Measurements from ENCODE around the gene EGLN1. TPM values are rescaled to one million over a fixed set of nuclear protein-coding genes. Genes with fewer than 3 reads are reported as not detected.
"Not testable (repeated sequence)": the region's sequence is repeated elsewhere in the genome, so short reads cannot be mapped to it uniquely, and the experiment has no call there.

The EGLN1 gene
- 45.3 TPM for total RNA-seq

GRCh38 chr1:231421971-231422797 is at the start of gene EGLN1:
Gene EGLN1 (minus strand): TSS chr1:231422287. CDS start chr1:231421888, 399 bp downstream.
- peak; percentile 87 for DNase-seq

- not testable (repeated sequence) for DNase-seq
These were observed 49.4 kb upstream of the EGLN1 start for GRCh38 chr1:231471500-231471899.

GRCh38 chr1:231471027-231471426 is 48.9 kb upstream of the EGLN1 start:
- DNase-seq, result not testable (repeated sequence)

GRCh38 chr1:231467986-231468385 is 45.9 kb upstream of the EGLN1 start:
- DNase-seq, result no peak

GRCh38 chr1:231465051-231465450 is 43.0 kb upstream of the EGLN1 start:
- no peak for DNase-seq

- DNase-seq, result no peak
These were observed 41.5 kb upstream of the EGLN1 start for GRCh38 chr1:231463541-231463940.

GRCh38 chr1:231460614-231461013 is 38.5 kb upstream of the EGLN1 start:
- no peak for DNase-seq

- not testable (repeated sequence) for DNase-seq
These were observed 37.4 kb upstream of the EGLN1 start for GRCh38 chr1:231459438-231459837.

GRCh38 chr1:231457956-231458355 is 35.9 kb upstream of the EGLN1 start:
- DNase-seq, result not testable (repeated sequence)

- not testable (repeated sequence) for DNase-seq
These were observed 32.0 kb upstream of the EGLN1 start for GRCh38 chr1:231454133-231454532.

GRCh38 chr1:231446138-231446537 is 24.1 kb upstream of the EGLN1 start:
- no peak for DNase-seq

- no peak for DNase-seq
These were observed 22.0 kb upstream of the EGLN1 start for GRCh38 chr1:231444059-231444458.

GRCh38 chr1:231443363-231443762 is 21.3 kb upstream of the EGLN1 start:
- DNase-seq, result no peak

GRCh38 chr1:231442735-231443134 is 20.6 kb upstream of the EGLN1 start:
- no peak for DNase-seq

- DNase-seq, result no peak
These were observed 10.9 kb upstream of the EGLN1 start for GRCh38 chr1:231432996-231433395.

GRCh38 chr1:231431665-231432415 is 9.8 kb upstream of the EGLN1 start:
- DNase-seq, result no peak

GRCh38 chr1:231430678-231431352 is 8.7 kb upstream of the EGLN1 start:
- DNase-seq, result not testable (repeated sequence)

- no peak for DNase-seq
These were observed 6.3 kb upstream of the EGLN1 start for GRCh38 chr1:231428377-231428776.

- DNase-seq, result no peak
These were observed 3.1 kb upstream of the EGLN1 start for GRCh38 chr1:231424950-231425805.

GRCh38 chr1:231423648-231424047 is 1.6 kb upstream of the EGLN1 start:
- no peak for DNase-seq

GRCh38 chr1:231422798-231423309 is 767 bp upstream of the EGLN1 start:
- DNase-seq, result no peak

- DNase-seq, result no peak
These were observed 529 bp downstream of the EGLN1 start for GRCh38 chr1:231421546-231421970.

All from skin of body (tissue), 2 donors.